ENCODE data around the gene TPSG1. TPM values are rescaled to one million over a fixed set of nuclear protein-coding genes. Genes with fewer than 3 reads are reported as not detected.

The TPSG1 gene
- total RNA-seq, 1 donor from 2014 or later: not detected

DNA sequence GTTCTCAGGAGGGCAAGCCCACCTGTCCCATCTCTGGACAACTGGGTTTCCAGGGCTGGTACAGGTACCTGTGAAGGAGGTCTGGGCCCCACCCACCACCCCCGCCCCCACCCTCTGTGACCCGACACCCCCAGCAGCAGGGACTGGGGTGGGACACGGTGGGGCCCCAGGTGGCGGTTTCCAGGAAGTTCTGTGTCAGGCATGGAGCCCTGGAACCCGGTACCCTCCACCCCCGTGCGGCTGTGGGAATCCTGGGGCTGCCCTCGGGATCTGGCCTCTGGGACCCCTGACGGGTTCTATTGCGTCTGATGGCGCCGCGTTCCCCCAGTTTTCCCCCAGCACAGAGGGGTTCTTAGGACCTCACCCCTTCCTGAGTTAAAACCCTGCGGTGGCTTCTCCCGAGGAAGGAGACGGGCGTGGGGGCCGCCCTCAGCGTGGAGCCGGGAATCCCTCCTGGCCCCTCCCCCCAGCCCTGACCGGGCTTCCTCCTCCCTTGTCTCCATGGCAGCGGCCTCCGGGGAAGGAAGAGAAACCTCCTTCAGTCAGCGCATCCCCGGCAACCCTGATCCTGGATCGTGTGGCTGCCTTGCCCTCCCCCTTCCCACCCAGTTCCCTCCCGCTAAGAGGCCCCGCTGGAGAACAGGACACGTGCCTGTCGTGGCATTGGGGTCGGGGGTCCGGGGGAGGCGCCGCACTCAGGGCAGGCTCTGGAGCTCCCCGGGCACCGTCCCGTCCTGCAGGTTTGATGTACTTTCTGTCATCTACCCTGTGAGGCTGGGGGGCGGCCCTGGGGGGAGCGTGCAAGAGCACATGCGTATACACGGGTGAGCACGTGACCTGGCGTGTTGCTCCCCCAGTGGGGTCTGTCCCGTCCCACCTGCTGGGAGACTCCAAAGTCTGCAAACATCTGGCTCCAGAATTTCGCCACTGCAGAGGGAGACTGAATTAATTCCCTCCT, 41.8 kb downstream of the TPSG1 start:
- H3K27ac ChIP-seq (ENCODE audit: low read depth, low read length): peak overlapping the region; percentile 68
- H3K4me3 ChIP-seq (ENCODE audit: insufficient read depth, low read depth, low read length): peak overlapping the region; percentile 37
- H3K9ac ChIP-seq (ENCODE audit: low read length): peak overlapping the region; percentile 73
- H3K27ac Mint-ChIP-seq (ENCODE audit: unreplicated experiment): no peak overlapping the region
- no peak for FAIRE-seq
- H2AFZ ChIP-seq (ENCODE audit: low read depth, low read length): no peak overlapping the region
- H3K27me3 ChIP-seq (ENCODE audit: insufficient read depth, low read length): no peaks in the 10 kb centered on the region
- H3K79me2 ChIP-seq (ENCODE audit: insufficient read depth, low read length): peaks cover 2% of the 10 kb centered on the region
- H3K4me2 ChIP-seq (ENCODE audit: low read length): peak overlapping the region; percentile 83
- no peaks in the 10 kb centered on the region for H3K9me3 ChIP-seq (ENCODE audit: insufficient read depth, low read depth, low read length)
- H3K4me1 Mint-ChIP-seq (ENCODE audit: low read depth, unreplicated experiment): peaks cover 8% of the 10 kb centered on the region
- peak; percentile 55 for DNase-seq (ENCODE audit: low read depth)
- no peaks in the 10 kb centered on the region for H3K36me3 ChIP-seq (ENCODE audit: insufficient read depth, low read length)
- peaks cover 2% of the 10 kb centered on the region for H3K9me3 Mint-ChIP-seq (ENCODE audit: unreplicated experiment)
- H3K4me3 Mint-ChIP-seq (ENCODE audit: unreplicated experiment): no peak overlapping the region
- peaks cover 2% of the 10 kb centered on the region for H3K27me3 Mint-ChIP-seq (ENCODE audit: low read depth, unreplicated experiment)
- no peak for TF ChIP-seq EZH2 (IDR thresholded peaks at IDR 0.05; ENCODE audit: insufficient read depth, low read length)
- TF ChIP-seq, protein P1, sequence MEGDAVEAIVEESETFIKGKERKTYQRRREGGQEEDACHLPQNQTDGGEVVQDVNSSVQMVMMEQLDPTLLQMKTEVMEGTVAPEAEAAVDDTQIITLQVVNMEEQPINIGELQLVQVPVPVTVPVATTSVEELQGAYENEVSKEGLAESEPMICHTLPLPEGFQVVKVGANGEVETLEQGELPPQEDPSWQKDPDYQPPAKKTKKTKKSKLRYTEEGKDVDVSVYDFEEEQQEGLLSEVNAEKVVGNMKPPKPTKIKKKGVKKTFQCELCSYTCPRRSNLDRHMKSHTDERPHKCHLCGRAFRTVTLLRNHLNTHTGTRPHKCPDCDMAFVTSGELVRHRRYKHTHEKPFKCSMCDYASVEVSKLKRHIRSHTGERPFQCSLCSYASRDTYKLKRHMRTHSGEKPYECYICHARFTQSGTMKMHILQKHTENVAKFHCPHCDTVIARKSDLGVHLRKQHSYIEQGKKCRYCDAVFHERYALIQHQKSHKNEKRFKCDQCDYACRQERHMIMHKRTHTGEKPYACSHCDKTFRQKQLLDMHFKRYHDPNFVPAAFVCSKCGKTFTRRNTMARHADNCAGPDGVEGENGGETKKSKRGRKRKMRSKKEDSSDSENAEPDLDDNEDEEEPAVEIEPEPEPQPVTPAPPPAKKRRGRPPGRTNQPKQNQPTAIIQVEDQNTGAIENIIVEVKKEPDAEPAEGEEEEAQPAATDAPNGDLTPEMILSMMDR (IDR thresholded peaks at IDR 0.05; ENCODE audit: insufficient read depth, low read depth, low read length): no peak
- H4K20me1 ChIP-seq (ENCODE audit: insufficient read depth, low read length): peaks cover 14% of the 10 kb centered on the region
- peaks cover 4% of the 10 kb centered on the region for H3K36me3 Mint-ChIP-seq (ENCODE audit: low read depth, unreplicated experiment)
- H3K4me1 ChIP-seq (ENCODE audit: insufficient read depth, low read length): peaks cover 34% of the 10 kb centered on the region

- H3K36me3 Mint-ChIP-seq (ENCODE audit: low read depth, unreplicated experiment): peaks cover 4% of the 10 kb centered on the region
- no peak for FAIRE-seq
- H3K9me3 Mint-ChIP-seq (ENCODE audit: unreplicated experiment): peaks cover 2% of the 10 kb centered on the region
- Histone ChIP-seq H3K4me1 (ENCODE audit: insufficient read depth, low read length) (peaks cover 34% of the 10 kb centered on the region), H3K36me3 (ENCODE audit: insufficient read depth, low read length) (no peaks in the 10 kb centered on the region), H3K27me3 (ENCODE audit: insufficient read depth, low read length) (no peaks in the 10 kb centered on the region), H3K9ac (ENCODE audit: low read length) (peak overlapping the region; percentile 73), H3K79me2 (ENCODE audit: insufficient read depth, low read length) (peaks cover 2% of the 10 kb centered on the region), H3K9me3 (ENCODE audit: insufficient read depth, low read depth, low read length) (no peaks in the 10 kb centered on the region), H3K27ac (ENCODE audit: low read depth, low read length) (peak overlapping the region; percentile 68), H4K20me1 (ENCODE audit: insufficient read depth, low read length) (peaks cover 4% of the 10 kb centered on the region), H2AFZ (ENCODE audit: low read depth, low read length) (peak overlapping the region; percentile 42), H3K4me3 (ENCODE audit: insufficient read depth, low read depth, low read length) (no peak overlapping the region), H3K4me2 (ENCODE audit: low read length) (peak overlapping the region; percentile 83)
- H3K4me3 Mint-ChIP-seq (ENCODE audit: unreplicated experiment): no peak overlapping the region
- peak overlapping the region; percentile 77 for H3K27ac Mint-ChIP-seq (ENCODE audit: unreplicated experiment)
- peaks cover 8% of the 10 kb centered on the region for H3K4me1 Mint-ChIP-seq (ENCODE audit: low read depth, unreplicated experiment)
- TF ChIP-seq, protein P1 (IDR thresholded peaks at IDR 0.05; ENCODE audit: insufficient read depth, low read depth, low read length): no peak
- TF ChIP-seq EZH2 (IDR thresholded peaks at IDR 0.05; ENCODE audit: insufficient read depth, low read length): no peak
- H3K27me3 Mint-ChIP-seq (ENCODE audit: low read depth, unreplicated experiment): peaks cover 2% of the 10 kb centered on the region
- DNase-seq (ENCODE audit: low read depth): peak; percentile 83
Observed at GRCh38 chr16:1182316-1182671, 42.8 kb downstream of the TPSG1 start.

All from astrocyte (in vitro differentiated cells and primary cell).